Activated naive CD4-positive, alpha-beta T cell treated with anti-CD3 and anti-CD28 coated beads for 36 hours (primary cell): ENCODE measurements around the gene MGA. TPM values are rescaled to one million over a fixed set of nuclear protein-coding genes. Genes with fewer than 3 reads are reported as not detected.
"Not testable (repeated sequence)": the region's sequence is repeated elsewhere in the genome, so short reads cannot be mapped to it uniquely, and the experiment has no call there.

Experiments
- CTCF ChIA-PET: fragments of 350-600 bp; sonication (Branson Sonifier 250); formaldehyde crosslinking; loops from one replicate; lab custom pipeline; 2021; ENCODE audit warnings: antibody characterized with exemption; lab: Charles Lee
- DNase-seq: peaks from one replicate; pipeline ENCODE4 v3.0.0-alpha.2; 2020
- H3K27ac Mint-ChIP-seq: one replicate; pipeline ENCODE4 v1.8.0; 2021; ENCODE audit warnings: mild to moderate bottlenecking, mixed read lengths
- H3K27me3 Mint-ChIP-seq: one replicate; pipeline ENCODE4 v1.8.0; 2021; ENCODE audit warnings: low read depth, mixed read lengths
- H3K36me3 Mint-ChIP-seq: one replicate; pipeline ENCODE4 v1.8.0; 2021; ENCODE audit warnings: low read depth, mixed read lengths
- H3K4me1 Mint-ChIP-seq: one replicate; pipeline ENCODE4 v1.8.0; 2021; ENCODE audit warnings: low read depth, mixed read lengths
- H3K4me3 Mint-ChIP-seq: one replicate; pipeline ENCODE4 v1.8.0; 2021; ENCODE audit warnings: mild to moderate bottlenecking, moderate library complexity, mixed read lengths
- H3K9me3 Mint-ChIP-seq: one replicate; pipeline ENCODE4 v1.8.0; 2021; ENCODE audit warnings: mixed read lengths
- intact Hi-C: fragments of 100-400 bp; cut with micrococcal nuclease; formaldehyde crosslinking; loops from one replicate; pipeline ENCODE4 v1.15.1; 2023
- total RNA-seq, 2 experiments: library from RNA; stranded (reverse); gene quantifications; one replicate each; pipeline ENCODE4 v1.2.3, GENCODE V29; 2021

MGA gene
- total RNA-seq, 2 experiments from 2014 or later = 27.4 to 28.3 TPM

- H3K27ac Mint-ChIP-seq = no peak overlapping the region
- H3K9me3 Mint-ChIP-seq = no peaks in the 10 kb centered on the region
- no peak for DNase-seq
- CTCF ChIA-PET = no interaction called here
- no peaks in the 10 kb centered on the region for H3K36me3 Mint-ChIP-seq
- H3K4me1 Mint-ChIP-seq = no peaks in the 10 kb centered on the region
- H3K27me3 Mint-ChIP-seq = no peaks in the 10 kb centered on the region
- no peak overlapping the region for H3K4me3 Mint-ChIP-seq
- intact Hi-C loops = no loop called here
Observed at GRCh38 chr15:41730543-41730942, 70.3 kb downstream of the MGA start.

- H3K4me3 Mint-ChIP-seq = no peak overlapping the region
- peaks cover 3% of the 10 kb centered on the region for H3K36me3 Mint-ChIP-seq
- H3K27ac Mint-ChIP-seq = no peak overlapping the region
- intact Hi-C loops = no loop called here
- H3K27me3 Mint-ChIP-seq = no peaks in the 10 kb centered on the region
- no peak for DNase-seq
- CTCF ChIA-PET = no interaction called here
- no peaks in the 10 kb centered on the region for H3K4me1 Mint-ChIP-seq
- no peaks in the 10 kb centered on the region for H3K9me3 Mint-ChIP-seq
Observed at GRCh38 chr15:41732483-41732882, 72.3 kb downstream of the MGA start.

- H3K4me3 Mint-ChIP-seq = no peak overlapping the region
- intact Hi-C loops = no loop called here
- H3K27me3 Mint-ChIP-seq = no peaks in the 10 kb centered on the region
- no peaks in the 10 kb centered on the region for H3K4me1 Mint-ChIP-seq
- CTCF ChIA-PET = no interaction called here
- DNase-seq = no peak
- H3K36me3 Mint-ChIP-seq = peaks cover 3% of the 10 kb centered on the region
- no peak overlapping the region for H3K27ac Mint-ChIP-seq
- no peaks in the 10 kb centered on the region for H3K9me3 Mint-ChIP-seq
Observed at GRCh38 chr15:41734079-41734478, 73.9 kb downstream of the MGA start.

GRCh38 chr15:41735046-41735445 is 74.8 kb downstream of the MGA start:
- Mint-ChIP-seq H3K9me3 (no peaks in the 10 kb centered on the region), H3K27me3 (no peaks in the 10 kb centered on the region), H3K4me3 (no peak overlapping the region), H3K4me1 (no peaks in the 10 kb centered on the region), H3K27ac (no peak overlapping the region), H3K36me3 (peaks cover 6% of the 10 kb centered on the region)
- CTCF ChIA-PET = interaction anchor here (1.0 to 1.2 kb wide), 2 partner anchors 19 to 269 kb away, joined by 4 read pairs; no protein-coding TSS in a partner anchor
- intact Hi-C loops = no loop called here
- no peak for DNase-seq

- H3K4me3 Mint-ChIP-seq, H3K27me3 Mint-ChIP-seq, H3K4me1 Mint-ChIP-seq, DNase-seq, intact Hi-C loops, H3K27ac Mint-ChIP-seq, H3K36me3 Mint-ChIP-seq, H3K9me3 Mint-ChIP-seq: not testable (repeated sequence)
- CTCF ChIA-PET = interaction anchor here (0.6 to 1.2 kb wide), 5 partner anchors 17 to 621 kb away, joined by 3 to 7 read pairs (median 4); no protein-coding TSS in a partner anchor
Observed at GRCh38 chr15:41735492-41735891, 75.3 kb downstream of the MGA start.

- H3K27ac Mint-ChIP-seq = no peak overlapping the region
- H3K27me3 Mint-ChIP-seq = no peaks in the 10 kb centered on the region
- no peaks in the 10 kb centered on the region for H3K9me3 Mint-ChIP-seq
- CTCF ChIA-PET = interaction anchor here (0.6 to 1.2 kb wide), 5 partner anchors 21 to 1139 kb away, joined by 3 to 4 read pairs (median 3); no protein-coding TSS in a partner anchor
- H3K4me1 Mint-ChIP-seq = no peaks in the 10 kb centered on the region
- intact Hi-C loops = no loop called here
- no peak overlapping the region for H3K4me3 Mint-ChIP-seq
- DNase-seq = no peak
- H3K36me3 Mint-ChIP-seq = peaks cover 6% of the 10 kb centered on the region
Observed at GRCh38 chr15:41746802-41747201, 86.6 kb downstream of the MGA start.

- DNase-seq = no peak
- Mint-ChIP-seq H3K27me3 (no peaks in the 10 kb centered on the region), H3K4me3 (no peak overlapping the region), H3K4me1 (no peaks in the 10 kb centered on the region), H3K9me3 (no peaks in the 10 kb centered on the region), H3K27ac (peak overlapping the region; percentile 51), H3K36me3 (peaks cover 7% of the 10 kb centered on the region)
- CTCF ChIA-PET = interaction anchor here (0.7 kb wide), 1 partner anchor 50 kb away, joined by 3 read pairs; no protein-coding TSS in a partner anchor
- intact Hi-C loops = no loop called here
Observed at GRCh38 chr15:41756198-41756597, 96.0 kb downstream of the MGA start.

GRCh38 chr15:41772720-41773331 is 112.6 kb downstream of the MGA start:
- Mint-ChIP-seq H3K27ac (peak overlapping the region; percentile 14), H3K4me1 (peaks cover 44% of the 10 kb centered on the region), H3K9me3 (no peaks in the 10 kb centered on the region), H3K36me3 (no peaks in the 10 kb centered on the region), H3K27me3 (no peaks in the 10 kb centered on the region), H3K4me3 (peak overlapping the region; percentile 85)
- CTCF ChIA-PET = interaction anchor here (0.6 to 7.0 kb wide), 31 partner anchors 11 to 290 kb away, joined by 3 to 177 read pairs (median 5); partner anchors contain the start of genes EHD4 and MGA
- intact Hi-C loops = loop anchor here (1.0 kb wide), 1 partner anchor 286 kb away; no protein-coding TSS in a partner anchor
- peak; percentile 72 for DNase-seq

- intact Hi-C loops = no loop called here
- CTCF ChIA-PET = interaction anchor here (0.6 to 7.0 kb wide), 38 partner anchors 10 to 289 kb away, joined by 3 to 177 read pairs (median 4); partner anchors contain the start of genes EHD4 and MGA
- H3K4me3 Mint-ChIP-seq = peak overlapping the region; percentile 85
- H3K4me1 Mint-ChIP-seq = peaks cover 49% of the 10 kb centered on the region
- H3K36me3 Mint-ChIP-seq = no peaks in the 10 kb centered on the region
- no peak for DNase-seq
- peak overlapping the region; percentile 91 for H3K27ac Mint-ChIP-seq
- H3K9me3 Mint-ChIP-seq = no peaks in the 10 kb centered on the region
- H3K27me3 Mint-ChIP-seq = no peaks in the 10 kb centered on the region
Observed at GRCh38 chr15:41773332-41773728, 113.1 kb downstream of the MGA start.

GRCh38 chr15:41773729-41774061 is 113.5 kb downstream of the MGA start:
- Mint-ChIP-seq H3K27me3 (no peaks in the 10 kb centered on the region), H3K36me3 (no peaks in the 10 kb centered on the region), H3K9me3 (no peaks in the 10 kb centered on the region), H3K4me1 (peaks cover 52% of the 10 kb centered on the region), H3K4me3 (peak overlapping the region; percentile 85), H3K27ac (peak overlapping the region; percentile 91)
- no peak for DNase-seq
- CTCF ChIA-PET = interaction anchor here (0.6 to 7.0 kb wide), 38 partner anchors 10 to 289 kb away, joined by 3 to 177 read pairs (median 4); partner anchors contain the start of genes EHD4 and MGA
- intact Hi-C loops = loop anchor here (1.0 kb wide), 11 partner anchors 38 to 500 kb away; partner anchors contain the start of genes GANC, JMJD7, MGA and NUSAP1

- H3K4me1 Mint-ChIP-seq = peaks cover 56% of the 10 kb centered on the region
- peak within 1 kb of the TSS; percentile 85 for H3K4me3 Mint-ChIP-seq
- no peaks in the 10 kb centered on the region for H3K9me3 Mint-ChIP-seq
- CTCF ChIA-PET = interaction anchor here (0.6 to 7.0 kb wide), 33 partner anchors 9 to 288 kb away, joined by 3 to 177 read pairs (median 4); partner anchors contain the start of gene EHD4
- intact Hi-C loops = loop anchor here (1.0 kb wide), 11 partner anchors 37 to 499 kb away; partner anchors contain the start of genes GANC, JMJD7, MGA and NUSAP1
- peak within 1 kb of the TSS; percentile 91 for H3K27ac Mint-ChIP-seq
- H3K36me3 Mint-ChIP-seq = no peaks in the 10 kb centered on the region
- DNase-seq = peak; percentile 98
- H3K27me3 Mint-ChIP-seq = no peaks in the 10 kb centered on the region
Observed at GRCh38 chr15:41774062-41774881, 114.1 kb downstream of the MGA start, which contains the start of gene MAPKBP1. Gene MAPKBP1, plus strand, starts transcription at chr15:41774484. Its CDS starts 792 bp downstream, at chr15:41775276.
